GM18861 (cell line): Measurements from ENCODE around the gene SEMA6A.
A peak's percentile ranks its signal among the peaks of the same experiment; 100 is the strongest.

ENCODE experiments used
- ATAC-seq: cut with Tn5 transposase; IDR thresholded peaks from one replicate; pipeline ENCODE4 v1.9.1; 2021; ENCODE audit not compliant: unreplicated experiment

Gene SEMA6A, protein sequence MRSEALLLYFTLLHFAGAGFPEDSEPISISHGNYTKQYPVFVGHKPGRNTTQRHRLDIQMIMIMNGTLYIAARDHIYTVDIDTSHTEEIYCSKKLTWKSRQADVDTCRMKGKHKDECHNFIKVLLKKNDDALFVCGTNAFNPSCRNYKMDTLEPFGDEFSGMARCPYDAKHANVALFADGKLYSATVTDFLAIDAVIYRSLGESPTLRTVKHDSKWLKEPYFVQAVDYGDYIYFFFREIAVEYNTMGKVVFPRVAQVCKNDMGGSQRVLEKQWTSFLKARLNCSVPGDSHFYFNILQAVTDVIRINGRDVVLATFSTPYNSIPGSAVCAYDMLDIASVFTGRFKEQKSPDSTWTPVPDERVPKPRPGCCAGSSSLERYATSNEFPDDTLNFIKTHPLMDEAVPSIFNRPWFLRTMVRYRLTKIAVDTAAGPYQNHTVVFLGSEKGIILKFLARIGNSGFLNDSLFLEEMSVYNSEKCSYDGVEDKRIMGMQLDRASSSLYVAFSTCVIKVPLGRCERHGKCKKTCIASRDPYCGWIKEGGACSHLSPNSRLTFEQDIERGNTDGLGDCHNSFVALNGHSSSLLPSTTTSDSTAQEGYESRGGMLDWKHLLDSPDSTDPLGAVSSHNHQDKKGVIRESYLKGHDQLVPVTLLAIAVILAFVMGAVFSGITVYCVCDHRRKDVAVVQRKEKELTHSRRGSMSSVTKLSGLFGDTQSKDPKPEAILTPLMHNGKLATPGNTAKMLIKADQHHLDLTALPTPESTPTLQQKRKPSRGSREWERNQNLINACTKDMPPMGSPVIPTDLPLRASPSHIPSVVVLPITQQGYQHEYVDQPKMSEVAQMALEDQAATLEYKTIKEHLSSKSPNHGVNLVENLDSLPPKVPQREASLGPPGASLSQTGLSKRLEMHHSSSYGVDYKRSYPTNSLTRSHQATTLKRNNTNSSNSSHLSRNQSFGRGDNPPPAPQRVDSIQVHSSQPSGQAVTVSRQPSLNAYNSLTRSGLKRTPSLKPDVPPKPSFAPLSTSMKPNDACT

DNA sequence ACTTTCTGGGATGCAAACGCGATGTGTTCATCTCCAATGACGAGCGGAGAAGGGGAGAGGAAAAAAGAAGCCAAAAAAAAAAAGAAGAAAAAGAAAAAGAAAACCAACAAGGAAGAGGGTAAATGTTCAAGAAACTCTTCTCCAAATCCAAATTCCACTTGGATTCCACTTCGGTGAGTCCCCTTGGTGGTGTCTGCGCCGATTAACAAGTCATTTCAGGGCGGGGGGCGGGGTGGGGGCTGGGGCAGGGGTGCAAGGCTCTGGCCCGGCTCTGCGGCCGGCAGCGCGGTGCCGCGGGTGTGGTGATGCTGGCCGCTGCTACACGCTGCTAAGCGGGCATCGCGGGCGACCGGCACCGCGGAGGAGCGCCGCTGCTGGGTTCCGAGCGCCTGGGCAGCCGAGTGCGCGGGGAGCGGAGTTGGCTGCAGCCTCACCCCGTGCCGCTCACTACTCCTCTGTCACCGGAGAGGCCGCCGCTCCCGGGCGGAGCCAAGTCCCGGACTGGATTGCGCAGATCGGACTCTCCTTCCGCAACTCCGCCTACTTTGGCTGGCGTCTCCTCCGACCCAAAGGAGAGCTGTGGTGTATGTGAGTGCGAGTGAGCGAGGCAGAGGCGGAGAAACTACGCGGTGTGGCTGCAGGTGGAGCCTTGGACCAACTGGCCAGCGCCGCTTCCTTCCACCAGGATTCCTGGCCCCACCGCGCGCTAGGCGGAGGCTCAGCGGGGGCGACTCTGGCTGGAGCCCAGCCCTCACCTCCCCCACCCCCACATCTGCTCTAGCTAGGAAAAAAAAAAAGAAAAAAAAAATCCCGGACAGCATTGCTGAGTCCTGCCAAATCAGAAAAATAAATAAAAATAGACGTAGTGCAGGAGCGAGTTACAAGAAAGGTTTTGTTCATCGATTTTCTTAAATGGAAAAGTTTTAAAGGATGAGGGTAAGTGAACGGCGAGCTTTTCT lies at the start of gene SEMA6A:
Gene SEMA6A, minus strand, starts transcription at position 457 of the 959 bp plus-strand sequence. CDS start 69,879 bp downstream, outside the sequence.
- peak; percentile 49 for ATAC-seq

DNA sequence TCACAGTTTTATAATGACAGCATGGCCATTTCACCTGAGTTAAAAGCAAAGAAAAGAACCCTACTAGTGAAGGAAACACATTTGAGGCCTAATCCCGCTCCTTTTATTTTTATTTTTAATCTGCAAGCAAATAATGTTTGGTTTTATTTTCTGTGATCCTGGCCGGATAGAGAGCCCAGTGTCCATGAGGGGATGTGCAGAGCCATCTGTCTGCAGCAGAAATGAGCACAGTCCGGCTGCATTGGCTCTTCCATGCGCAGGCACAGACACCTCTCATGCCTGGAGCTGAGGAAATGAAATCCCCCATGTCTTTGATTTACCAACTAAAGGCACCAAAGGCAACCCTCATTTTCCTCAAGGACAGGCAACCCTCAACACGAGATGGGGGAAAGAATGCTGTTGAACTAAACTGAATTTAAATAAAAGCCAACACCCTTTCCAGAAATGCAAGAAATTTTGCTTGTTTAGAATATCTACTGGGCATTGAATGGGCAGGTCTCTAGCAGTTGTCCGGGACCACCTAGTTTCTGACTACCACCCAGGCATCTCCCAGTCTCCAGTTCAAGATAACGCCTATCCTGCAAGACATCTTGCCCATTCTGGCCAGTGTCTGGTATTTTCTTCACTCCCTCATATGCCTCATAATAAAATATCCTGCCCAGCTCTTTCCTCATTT lies 47.9 kb upstream of the SEMA6A start:
- ATAC-seq: no peak

DNA sequence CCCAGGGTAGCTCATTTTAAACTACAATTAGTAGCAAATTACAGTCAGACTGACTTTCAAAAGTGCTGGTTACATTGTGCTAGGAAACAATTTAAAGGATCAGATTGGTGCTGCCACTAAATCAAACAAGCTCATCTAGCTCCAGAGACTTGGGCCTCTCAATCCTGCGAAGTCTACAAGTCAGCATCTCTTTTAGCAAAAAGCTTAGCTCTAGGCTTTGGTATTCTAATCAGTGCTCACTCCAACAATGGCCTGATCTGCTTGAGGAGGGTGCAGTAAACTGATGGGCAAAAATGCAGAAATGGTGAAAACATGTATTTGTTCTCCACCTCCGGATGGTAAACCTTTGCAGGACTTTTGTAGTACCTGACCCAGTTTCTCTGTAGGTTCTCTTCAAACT lies 47.0 kb upstream of the SEMA6A start:
- no peak for ATAC-seq

DNA sequence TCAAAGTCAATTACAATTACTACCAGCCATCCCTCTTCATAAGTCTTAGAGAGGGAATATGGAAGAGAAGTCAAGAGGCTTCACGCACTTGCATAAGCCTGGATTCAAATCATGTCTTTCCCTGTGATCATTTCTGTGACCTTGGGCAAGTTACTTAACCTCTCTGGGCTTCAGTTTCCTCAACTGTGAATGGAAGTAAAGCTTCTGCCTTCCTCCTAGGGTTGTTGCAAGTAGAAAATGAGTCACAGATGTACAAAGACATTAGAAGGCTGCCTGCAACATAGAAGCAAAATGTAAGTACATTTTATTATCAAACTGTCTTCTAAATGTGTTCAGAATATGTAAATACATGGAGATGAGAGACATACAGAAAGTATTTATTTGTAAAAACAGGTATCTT lies 42.3 kb upstream of the SEMA6A start:
- ATAC-seq: no peak

DNA sequence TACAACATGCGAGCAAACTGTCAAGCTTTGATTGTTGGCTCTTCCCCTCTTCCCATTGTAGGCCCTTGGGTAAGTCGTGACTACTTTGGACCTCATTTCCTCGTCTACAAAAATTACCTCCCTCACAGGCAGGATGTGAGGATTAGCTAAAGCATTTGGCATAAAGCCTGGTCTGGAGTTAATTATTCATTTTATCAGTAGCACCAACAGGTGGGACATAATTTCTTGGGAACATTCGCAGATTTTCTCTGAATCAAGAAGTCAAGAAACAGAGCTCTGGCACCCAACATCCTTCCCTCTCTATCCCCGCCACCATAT lies 39.9 kb upstream of the SEMA6A start:
- no peak for ATAC-seq

DNA sequence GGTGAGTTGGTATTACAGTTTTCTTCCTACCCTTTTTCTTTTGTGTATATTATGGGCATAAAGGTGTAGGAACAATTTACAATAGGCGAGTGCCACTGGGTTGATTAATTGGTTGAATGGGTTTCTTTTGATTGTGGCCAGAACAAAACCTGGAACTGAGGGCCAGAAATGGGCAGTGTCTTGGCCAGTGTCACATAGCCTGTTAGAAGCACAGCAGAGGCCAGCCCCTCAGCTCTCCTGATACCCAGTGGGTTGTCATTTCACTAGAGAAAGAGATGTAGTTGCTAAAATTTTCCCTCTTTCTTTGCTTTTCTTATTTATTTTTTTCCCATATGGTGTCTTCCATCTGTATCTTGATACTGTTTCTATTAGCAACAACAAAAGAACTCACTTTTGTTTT lies 38.8 kb upstream of the SEMA6A start:
- no peak for ATAC-seq

DNA sequence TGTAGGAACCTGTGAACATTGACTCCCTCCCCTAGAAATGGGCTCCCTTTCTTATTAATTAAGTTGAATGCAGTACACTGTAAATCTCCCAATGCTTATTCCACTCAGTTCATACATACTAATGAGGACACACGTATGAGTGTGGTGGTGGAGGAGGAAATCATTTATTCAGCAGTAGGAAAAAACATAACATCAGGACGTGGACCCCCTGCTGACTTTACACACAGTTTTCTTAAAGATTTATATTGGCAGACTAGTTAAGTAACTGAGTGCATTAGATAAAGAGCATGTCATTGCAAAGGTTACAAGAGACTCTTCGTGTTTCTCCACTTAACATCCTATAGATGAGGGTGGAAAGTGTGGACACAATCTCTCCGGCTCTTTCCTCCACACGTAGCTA lies 37.8 kb upstream of the SEMA6A start:
- ATAC-seq: no peak

DNA sequence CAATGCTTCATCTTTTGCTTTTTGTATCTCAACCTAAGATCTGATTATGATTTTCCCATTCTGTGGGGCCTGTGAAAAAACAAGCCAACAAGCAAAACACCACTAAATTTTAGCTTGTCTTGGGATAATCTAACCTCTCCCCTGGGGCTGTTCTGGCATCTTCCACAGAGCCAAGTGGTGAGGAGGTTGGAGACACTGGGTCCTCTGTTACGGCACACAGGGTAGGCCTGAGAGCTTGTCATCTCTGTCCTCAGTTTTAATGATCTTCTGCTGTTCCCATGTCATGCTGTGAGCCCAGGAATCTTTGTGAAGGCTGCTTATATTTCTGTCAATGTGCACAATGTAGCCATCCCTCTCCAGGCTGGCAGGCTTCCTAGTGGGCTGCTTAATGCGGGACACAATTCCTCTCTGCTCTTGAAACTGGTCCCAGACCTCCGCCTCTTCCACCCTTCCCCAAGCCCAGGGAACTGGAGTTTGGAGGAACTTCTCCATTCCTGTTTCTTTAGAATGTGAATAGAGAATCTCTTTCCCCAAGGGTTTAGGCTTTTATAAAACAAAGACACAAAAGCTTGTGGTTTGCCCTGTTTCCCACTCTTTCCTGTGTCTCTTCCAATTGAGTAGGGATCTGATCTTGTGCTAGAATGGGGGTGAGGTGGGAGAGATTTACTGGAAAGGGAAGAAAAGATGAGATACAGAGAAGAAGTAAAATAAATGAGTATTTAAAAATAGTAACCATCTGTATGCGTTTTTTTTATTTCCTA lies 30.9 kb upstream of the SEMA6A start:
- ATAC-seq: no peak

DNA sequence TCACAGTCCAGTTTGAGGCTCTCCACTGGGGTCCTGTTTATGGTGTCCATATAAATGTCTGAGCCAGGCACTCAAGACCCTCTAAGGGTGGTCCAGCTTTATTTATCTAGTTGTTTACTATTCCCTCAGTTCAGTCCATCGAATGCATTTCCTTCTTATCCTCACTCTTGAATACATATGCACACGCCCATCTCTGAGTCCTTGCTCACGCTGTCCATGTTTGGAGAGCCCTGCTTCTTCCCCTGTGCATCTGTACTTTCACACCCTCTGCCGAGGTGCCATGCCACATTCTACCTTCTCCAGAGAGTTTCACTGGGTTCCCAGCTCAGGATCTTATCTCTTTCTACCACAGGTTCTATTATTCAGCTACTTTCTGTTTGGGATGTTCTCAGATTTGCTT lies 30.2 kb upstream of the SEMA6A start:
- no peak for ATAC-seq

DNA sequence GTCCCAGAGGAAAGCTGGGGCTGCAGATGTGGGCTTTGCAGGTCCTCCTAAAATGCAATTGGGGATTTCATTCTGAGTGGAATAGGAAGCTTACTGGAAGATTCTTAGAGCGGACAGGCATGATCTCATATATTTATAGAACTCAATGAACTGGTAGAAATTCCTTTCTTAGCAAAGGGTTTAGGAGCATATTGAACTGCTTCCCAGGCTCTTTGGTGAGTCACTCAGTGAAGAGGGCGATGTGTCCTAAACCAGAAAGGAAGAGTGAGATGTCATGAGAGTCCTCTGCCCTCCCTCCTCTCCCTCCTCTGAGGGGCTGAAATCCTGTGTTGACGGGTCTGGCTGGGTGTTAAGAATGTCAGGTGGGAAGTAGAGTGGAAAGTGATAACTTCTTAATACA lies 26.3 kb upstream of the SEMA6A start:
- ATAC-seq: no peak

DNA sequence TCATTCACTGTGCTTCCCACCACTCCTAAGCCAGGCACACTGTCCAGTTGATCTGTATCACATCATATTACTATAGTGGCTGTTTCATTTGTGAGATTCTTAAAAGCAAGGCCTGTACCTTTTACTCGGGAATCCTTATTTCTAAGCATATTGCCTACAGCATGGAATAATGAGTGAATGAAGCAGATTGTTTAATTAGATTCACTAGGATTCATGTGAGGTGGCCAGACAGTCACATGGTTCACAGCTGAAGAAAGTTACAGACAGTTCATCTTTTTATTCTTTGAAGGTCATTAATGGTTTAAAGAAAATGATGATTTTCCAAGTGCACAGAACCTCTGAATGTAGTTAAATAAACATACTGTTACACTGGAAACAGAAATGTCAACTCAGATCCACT lies 24.3 kb upstream of the SEMA6A start:
- ATAC-seq: no peak

DNA sequence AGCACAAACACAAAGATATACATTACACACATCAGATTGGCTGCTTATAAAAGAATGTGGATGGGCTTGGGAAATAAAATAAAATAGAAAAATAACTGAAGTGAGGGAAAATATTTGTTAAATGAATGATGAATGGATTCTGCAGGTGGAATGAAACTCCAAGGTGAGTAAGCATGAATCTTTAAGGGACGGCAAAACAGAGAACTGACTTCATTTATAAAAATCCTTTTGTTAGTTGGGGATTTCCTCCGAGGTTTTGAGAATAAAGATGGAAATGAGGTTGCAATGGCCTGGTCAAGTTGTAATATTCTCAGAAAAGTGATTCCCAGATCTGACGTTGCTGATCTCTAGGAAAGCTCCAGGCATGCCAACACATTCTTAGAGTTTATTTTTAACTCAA lies 20.9 kb upstream of the SEMA6A start:
- no peak for ATAC-seq

DNA sequence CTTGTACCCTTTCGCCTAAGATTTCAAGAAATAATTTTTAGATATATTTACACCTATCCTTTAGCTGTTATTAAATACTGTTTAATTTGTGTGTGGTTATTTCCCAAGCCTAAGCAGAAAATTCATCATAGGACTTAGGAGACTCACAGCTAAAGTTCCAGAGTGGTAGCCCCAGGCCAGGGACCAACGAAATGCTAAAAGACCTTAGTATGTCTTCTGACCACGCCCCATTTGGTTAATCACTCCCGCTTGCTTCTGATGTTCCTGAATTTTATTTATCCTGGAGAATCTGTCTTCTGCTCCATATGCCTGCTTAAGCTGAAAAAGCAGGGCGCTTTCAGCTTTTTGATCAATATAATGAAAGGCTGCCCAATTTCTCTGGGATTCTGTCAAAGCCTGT lies 18.7 kb upstream of the SEMA6A start:
- ATAC-seq: no peak

DNA sequence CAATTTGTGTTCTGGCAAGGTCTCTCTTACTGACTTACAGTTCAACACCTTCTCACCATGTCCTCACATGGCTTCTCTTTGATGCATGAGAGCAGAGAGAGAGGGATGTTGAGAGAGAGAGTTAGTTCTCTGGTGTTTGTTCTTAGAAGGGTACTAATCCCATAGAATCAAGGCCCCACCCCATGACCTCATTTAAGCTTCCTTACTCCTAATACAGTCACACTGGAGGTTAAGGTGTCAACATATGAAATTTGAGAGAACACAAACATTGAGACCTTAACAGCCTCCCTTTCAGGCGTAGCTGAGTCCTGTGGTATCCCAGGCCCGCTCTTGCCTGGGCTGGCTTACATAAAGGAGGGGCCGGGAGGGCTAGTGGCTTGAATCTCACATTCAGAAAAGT lies 10.6 kb upstream of the SEMA6A start:
- no peak for ATAC-seq

DNA sequence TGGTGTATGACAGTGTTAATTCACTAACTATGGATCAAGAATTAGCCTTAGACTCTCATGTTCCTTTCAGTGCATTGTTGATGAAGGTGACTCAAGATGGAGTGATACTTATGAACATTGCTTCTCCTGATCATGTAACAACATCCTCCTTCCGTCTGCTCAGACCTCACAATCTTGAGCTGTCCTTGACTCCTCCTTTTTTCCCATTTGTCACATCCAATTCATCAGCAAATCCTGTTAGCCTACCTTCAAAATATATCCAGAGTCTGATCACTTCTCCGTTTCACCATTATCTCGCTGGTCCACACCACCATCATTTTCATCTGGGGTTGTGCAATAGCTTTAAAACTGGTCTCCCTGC lies 9.2 kb upstream of the SEMA6A start:
- ATAC-seq: no peak

DNA sequence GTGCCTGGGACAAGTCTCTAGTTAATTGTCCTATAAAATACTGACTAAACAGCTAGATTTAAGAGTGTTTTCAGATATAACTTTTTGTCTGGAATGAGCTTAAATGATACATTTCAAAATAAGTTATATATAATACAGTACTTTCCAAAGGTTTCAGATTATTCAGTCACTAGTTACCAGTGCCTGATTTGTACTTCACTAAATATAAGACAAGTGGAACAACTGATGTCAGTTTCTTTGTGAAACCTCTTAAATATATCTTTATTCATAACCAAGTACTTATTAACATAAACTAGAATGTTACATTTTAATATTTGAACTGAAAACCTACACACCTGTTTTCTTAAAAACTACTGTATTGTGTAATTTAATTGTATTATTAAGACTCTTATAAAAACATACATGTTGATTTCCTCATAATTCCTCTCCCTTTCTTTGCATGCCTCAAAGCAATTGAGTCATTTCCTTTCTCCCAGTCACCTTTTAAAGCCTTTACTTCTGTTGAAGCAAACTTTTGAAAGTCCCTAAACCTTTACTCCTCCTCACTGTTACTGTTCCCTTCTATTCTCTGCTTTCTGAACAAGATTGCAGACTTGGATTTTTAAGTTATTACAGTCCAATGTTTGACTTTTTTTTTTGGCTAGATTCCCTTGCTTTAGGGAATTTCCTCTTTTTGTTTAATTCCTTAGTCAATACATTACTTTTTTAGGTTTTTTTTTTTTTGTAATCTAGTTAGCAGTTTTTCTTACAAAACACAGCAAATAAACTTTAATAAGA lies 8.7 kb upstream of the SEMA6A start:
- peak; percentile 44 for ATAC-seq

DNA sequence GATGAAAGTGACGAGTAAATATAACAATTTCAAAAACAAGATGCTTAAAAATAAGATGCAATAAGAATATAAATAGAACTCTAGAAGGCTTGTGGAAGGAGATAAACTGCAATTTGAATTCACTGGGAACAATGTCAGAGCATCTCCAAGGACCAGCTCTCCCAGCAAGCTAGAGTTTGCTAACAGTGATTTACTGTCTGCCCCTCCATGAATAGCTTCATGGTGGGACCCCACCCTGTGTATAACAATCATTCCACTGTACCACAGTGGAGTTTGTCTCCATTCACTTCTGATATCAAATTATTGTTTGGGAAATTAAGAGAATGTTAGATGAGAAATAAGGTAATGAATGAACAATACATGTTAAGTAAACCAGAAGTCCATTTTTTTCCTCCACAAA lies 7.3 kb upstream of the SEMA6A start:
- no peak for ATAC-seq

DNA sequence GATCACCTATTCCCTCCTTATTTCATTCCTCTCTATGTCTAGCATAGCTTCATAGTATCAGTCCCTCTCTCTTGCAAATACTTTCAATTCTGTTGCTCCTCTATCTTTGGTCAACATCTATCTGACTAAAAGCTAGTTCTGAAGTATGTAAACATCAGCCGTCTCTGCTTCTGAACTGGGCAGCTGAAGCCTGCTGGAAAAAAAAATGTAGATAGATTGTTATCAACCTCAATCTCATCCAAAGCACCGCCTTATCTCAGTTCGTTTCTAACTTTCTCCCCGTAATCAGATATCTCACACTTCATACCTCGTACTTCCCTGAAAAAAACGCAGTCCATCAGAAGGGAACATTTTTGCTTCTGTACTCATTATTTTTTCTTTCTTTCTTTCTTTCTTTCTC lies 4.5 kb upstream of the SEMA6A start:
- no peak for ATAC-seq

DNA sequence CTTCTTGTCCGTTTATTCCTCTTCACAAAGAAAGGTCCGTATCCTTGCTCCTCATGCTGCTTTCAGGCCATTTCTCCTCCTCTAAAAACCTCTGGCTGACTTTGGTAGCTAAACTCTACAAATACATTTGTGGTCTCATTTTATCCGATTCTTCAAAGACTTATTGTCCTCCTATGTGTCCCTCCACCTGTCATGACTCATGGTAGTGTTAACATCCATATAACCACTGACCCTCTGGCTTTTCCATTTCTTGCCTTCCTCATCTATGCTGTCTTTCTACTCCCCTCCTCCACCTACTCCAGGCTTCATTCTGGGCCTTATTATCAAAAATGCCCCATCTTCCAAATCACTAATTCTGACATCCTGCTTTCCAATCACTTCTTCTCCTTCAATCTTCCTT lies 4.1 kb upstream of the SEMA6A start:
- no peak for ATAC-seq
